Measurements from ENCODE around the gene TBC1D4.

Gene TBC1D4

GRCh38 chr13:75326173-75327134 lies 155.5 kb downstream of the TBC1D4 start:
- no peak overlapping the region for H2BK120ac ChIP-seq (ENCODE audit: low read depth, low read length)
- H3K79me1 ChIP-seq (replicated peaks; ENCODE audit: low read length, poor library complexity, severe bottlenecking): no peaks in the 10 kb centered on the region
- peak overlapping the region in 1 of 2 experiments; percentile 40 for H3K4ac ChIP-seq (ENCODE audit: low read depth in 1 of 2, low read length in 2 of 2)
- 59% methylated on average over 17 of the region's 21 CpGs for WGBS
- H2AFZ ChIP-seq (ENCODE audit: low read depth, low read length): no peak overlapping the region
- peak overlapping the region in 1 of 2 experiments; percentile 6 for H3K14ac ChIP-seq (ENCODE audit: low read length in 2 of 2)
- H3K36me3 ChIP-seq (ENCODE audit: control insufficient read depth in 1 of 2, insufficient read depth in 2 of 2, low read depth in 1 of 2, low read length in 2 of 2): peaks cover 3 to 10% of the 10 kb centered on the region in 2 experiments
- no peaks in the 10 kb centered on the region for H3K27me3 ChIP-seq (ENCODE audit: control insufficient read depth in 1 of 2, insufficient read depth in 1 of 2, low read length in 2 of 2)
- H4K8ac ChIP-seq (ENCODE audit: low read length): peak overlapping the region; percentile 47
- no peak overlapping the region for H2AK5ac ChIP-seq (ENCODE audit: low read length, severe bottlenecking)
- H3K9ac ChIP-seq (ENCODE audit: low read length): peak overlapping the region; percentile 61
- no peak overlapping the region for H2BK12ac ChIP-seq (ENCODE audit: low read length in 2 of 2)
- no peak overlapping the region for H4K91ac ChIP-seq (ENCODE audit: low read length)
- no peak overlapping the region for H3K27ac ChIP-seq (ENCODE audit: low read length, poor library complexity, severe bottlenecking)
- H2BK5ac ChIP-seq (ENCODE audit: low read depth, low read length, poor library complexity, severe bottlenecking): no peak overlapping the region
- H2BK15ac ChIP-seq (ENCODE audit: low read depth, poor library complexity, severe bottlenecking): no peak overlapping the region
- no peak overlapping the region for H3K23ac ChIP-seq (ENCODE audit: low read length in 2 of 2)
- DNase-seq: peak; percentile 75
- no peaks in the 10 kb centered on the region for H3K4me1 ChIP-seq (ENCODE audit: control insufficient read depth, insufficient read depth, low read depth, low read length)
- H3K18ac ChIP-seq (ENCODE audit: low read depth in 1 of 2, low read length in 2 of 2): no peak overlapping the region
- H3K9me3 ChIP-seq (ENCODE audit: control insufficient read depth, low read length): no peaks in the 10 kb centered on the region
- H3K4me3 ChIP-seq (ENCODE audit: insufficient read depth in 1 of 2, low read depth in 1 of 2, low read length in 2 of 2): peak overlapping the region in 1 of 2 experiments; percentile 58
- no peak overlapping the region for H3K4me2 ChIP-seq (ENCODE audit: low read length, poor library complexity, severe bottlenecking)

GRCh38 chr13:75325711-75326110 lies 156.3 kb downstream of the TBC1D4 start:
- Histone ChIP-seq H3K4me3 (ENCODE audit: insufficient read depth in 1 of 2, low read depth in 1 of 2, low read length in 2 of 2) (no peak overlapping the region), H2BK12ac (ENCODE audit: low read length in 2 of 2) (no peak overlapping the region), H4K91ac (ENCODE audit: low read length) (no peak overlapping the region), H3K23ac (ENCODE audit: low read length in 2 of 2) (no peak overlapping the region), H3K4me1 (ENCODE audit: control insufficient read depth, insufficient read depth, low read depth, low read length) (no peaks in the 10 kb centered on the region), H2AK5ac (ENCODE audit: low read length, severe bottlenecking) (no peak overlapping the region), H3K14ac (ENCODE audit: low read length in 2 of 2) (no peak overlapping the region), H2AFZ (ENCODE audit: low read depth, low read length) (no peak overlapping the region), H2BK15ac (ENCODE audit: low read depth, poor library complexity, severe bottlenecking) (no peak overlapping the region), H3K36me3 (ENCODE audit: control insufficient read depth in 1 of 2, insufficient read depth in 2 of 2, low read depth in 1 of 2, low read length in 2 of 2) (peaks cover 3 to 10% of the 10 kb centered on the region in 2 experiments), H2BK5ac (ENCODE audit: low read depth, low read length, poor library complexity, severe bottlenecking) (no peak overlapping the region), H4K8ac (ENCODE audit: low read length) (no peak overlapping the region), H2BK120ac (ENCODE audit: low read depth, low read length) (no peak overlapping the region), H3K79me1 (replicated peaks; ENCODE audit: low read length, poor library complexity, severe bottlenecking) (no peaks in the 10 kb centered on the region), H3K18ac (ENCODE audit: low read depth in 1 of 2, low read length in 2 of 2) (no peak overlapping the region), H3K9ac (ENCODE audit: low read length) (no peak overlapping the region), H3K4ac (ENCODE audit: low read depth in 1 of 2, low read length in 2 of 2) (no peak overlapping the region), H3K27me3 (ENCODE audit: control insufficient read depth in 1 of 2, insufficient read depth in 1 of 2, low read length in 2 of 2) (no peaks in the 10 kb centered on the region), H3K4me2 (ENCODE audit: low read length, poor library complexity, severe bottlenecking) (no peak overlapping the region), H3K9me3 (ENCODE audit: control insufficient read depth, low read length) (no peaks in the 10 kb centered on the region), H3K27ac (ENCODE audit: low read length, poor library complexity, severe bottlenecking) (no peak overlapping the region)
- no peak for DNase-seq
- 100% methylated on average over 2 of the region's 4 CpGs for WGBS

DNA sequence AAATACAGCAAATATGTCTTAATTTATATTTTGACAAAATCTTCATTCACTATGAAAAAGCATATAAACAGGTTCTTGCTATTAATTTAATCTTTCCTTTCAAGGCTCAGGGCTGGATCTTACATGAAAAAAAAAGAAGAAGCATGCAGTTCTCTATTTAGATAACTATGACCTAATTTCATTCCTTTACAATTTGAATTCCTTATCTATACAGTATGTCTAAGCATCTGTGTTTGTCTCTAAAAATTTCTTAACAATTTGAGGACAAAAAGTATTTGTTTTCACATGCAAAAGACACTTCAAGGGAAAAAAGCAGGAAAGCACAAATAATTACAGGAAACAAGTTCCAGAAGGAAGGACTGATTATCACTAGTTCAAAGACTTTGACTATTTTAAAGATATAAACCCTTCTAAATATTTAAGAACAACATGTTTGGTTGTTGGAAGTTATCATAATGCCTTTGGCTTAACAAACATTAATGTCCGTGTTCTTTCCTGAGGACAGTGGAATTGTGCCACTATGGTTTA lies 157.5 kb downstream of the TBC1D4 start:
- DNase-seq: no peak

GRCh38 chr13:75321084-75321483 lies 160.9 kb downstream of the TBC1D4 start:
- Histone ChIP-seq H2BK12ac (ENCODE audit: low read length in 2 of 2) (no peak overlapping the region), H3K9ac (ENCODE audit: low read length) (no peak overlapping the region)
- no CpG with 5 or more reads among the region's 3 CpGs for WGBS

More for the DNA sequence above, 157.5 kb downstream of the TBC1D4 start:
- no peak overlapping the region for H3K9ac ChIP-seq (ENCODE audit: low read length)
- H3K9me3 ChIP-seq (ENCODE audit: control insufficient read depth, low read length): no peaks in the 10 kb centered on the region
- no peak overlapping the region for H3K23ac ChIP-seq (ENCODE audit: low read length in 2 of 2)
- no peak overlapping the region for H3K18ac ChIP-seq (ENCODE audit: low read depth in 1 of 2, low read length in 2 of 2)
- peaks cover 3 to 15% of the 10 kb centered on the region in 2 experiments for H3K36me3 ChIP-seq (ENCODE audit: control insufficient read depth in 1 of 2, insufficient read depth in 2 of 2, low read depth in 1 of 2, low read length in 2 of 2)
- H4K91ac ChIP-seq (ENCODE audit: low read length): no peak overlapping the region
- H3K79me1 ChIP-seq (replicated peaks; ENCODE audit: low read length, poor library complexity, severe bottlenecking): no peaks in the 10 kb centered on the region
- H3K4me3 ChIP-seq (ENCODE audit: insufficient read depth in 1 of 2, low read depth in 1 of 2, low read length in 2 of 2): no peak overlapping the region
- H3K27me3 ChIP-seq (ENCODE audit: control insufficient read depth in 1 of 2, insufficient read depth in 1 of 2, low read length in 2 of 2): no peaks in the 10 kb centered on the region
- no peak overlapping the region for H2AFZ ChIP-seq (ENCODE audit: low read depth, low read length)
- H3K27ac ChIP-seq (ENCODE audit: low read length, poor library complexity, severe bottlenecking): no peak overlapping the region
- H2BK5ac ChIP-seq (ENCODE audit: low read depth, low read length, poor library complexity, severe bottlenecking): no peak overlapping the region
- H3K4me1 ChIP-seq (ENCODE audit: control insufficient read depth, insufficient read depth, low read depth, low read length): no peaks in the 10 kb centered on the region
- no peak overlapping the region for H2BK12ac ChIP-seq (ENCODE audit: low read length in 2 of 2)
- WGBS: 75% methylated on average over 1 of the region's 1 CpG
- H3K4me2 ChIP-seq (ENCODE audit: low read length, poor library complexity, severe bottlenecking): no peak overlapping the region
- no peak overlapping the region for H4K8ac ChIP-seq (ENCODE audit: low read length)
- no peak overlapping the region for H2AK5ac ChIP-seq (ENCODE audit: low read length, severe bottlenecking)
- H2BK120ac ChIP-seq (ENCODE audit: low read depth, low read length): no peak overlapping the region
- H3K14ac ChIP-seq (ENCODE audit: low read length in 2 of 2): no peak overlapping the region
- no peak overlapping the region for H3K4ac ChIP-seq (ENCODE audit: low read depth in 1 of 2, low read length in 2 of 2)
- no peak overlapping the region for H2BK15ac ChIP-seq (ENCODE audit: low read depth, poor library complexity, severe bottlenecking)

More at GRCh38 chr13:75321084-75321483, 160.9 kb downstream of the TBC1D4 start:
- no peaks in the 10 kb centered on the region for H3K27me3 ChIP-seq (ENCODE audit: control insufficient read depth in 1 of 2, insufficient read depth in 1 of 2, low read length in 2 of 2)
- H2BK15ac ChIP-seq (ENCODE audit: low read depth, poor library complexity, severe bottlenecking): no peak overlapping the region
- no peak overlapping the region for H3K18ac ChIP-seq (ENCODE audit: low read depth in 1 of 2, low read length in 2 of 2)
- peaks cover 1 to 18% of the 10 kb centered on the region in 2 experiments for H3K36me3 ChIP-seq (ENCODE audit: control insufficient read depth in 1 of 2, insufficient read depth in 2 of 2, low read depth in 1 of 2, low read length in 2 of 2)
- no peak overlapping the region for H2AFZ ChIP-seq (ENCODE audit: low read depth, low read length)
- no peak overlapping the region for H2BK5ac ChIP-seq (ENCODE audit: low read depth, low read length, poor library complexity, severe bottlenecking)
- H3K27ac ChIP-seq (ENCODE audit: low read length, poor library complexity, severe bottlenecking): no peak overlapping the region
- H3K4ac ChIP-seq (ENCODE audit: low read depth in 1 of 2, low read length in 2 of 2): no peak overlapping the region
- no peak overlapping the region for H3K4me3 ChIP-seq (ENCODE audit: insufficient read depth in 1 of 2, low read depth in 1 of 2, low read length in 2 of 2)
- H2BK120ac ChIP-seq (ENCODE audit: low read depth, low read length): no peak overlapping the region
- no peaks in the 10 kb centered on the region for H3K4me1 ChIP-seq (ENCODE audit: control insufficient read depth, insufficient read depth, low read depth, low read length)
- no peak overlapping the region for H2AK5ac ChIP-seq (ENCODE audit: low read length, severe bottlenecking)
- H4K91ac ChIP-seq (ENCODE audit: low read length): no peak overlapping the region
- no peak overlapping the region for H4K8ac ChIP-seq (ENCODE audit: low read length)
- no peak overlapping the region for H3K14ac ChIP-seq (ENCODE audit: low read length in 2 of 2)
- DNase-seq: no peak
- no peak overlapping the region for H3K4me2 ChIP-seq (ENCODE audit: low read length, poor library complexity, severe bottlenecking)
- H3K9me3 ChIP-seq (ENCODE audit: control insufficient read depth, low read length): no peaks in the 10 kb centered on the region
- H3K23ac ChIP-seq (ENCODE audit: low read length in 2 of 2): no peak overlapping the region
- H3K79me1 ChIP-seq (replicated peaks; ENCODE audit: low read length, poor library complexity, severe bottlenecking): no peaks in the 10 kb centered on the region
